A673 (cell line): ENCODE measurements around the gene RASSF1. TPM values are rescaled to one million over a fixed set of nuclear protein-coding genes. Genes with fewer than 3 reads are reported as not detected.

Experiments
- BruUV-seq: library from RNA; stranded (reverse); fragments of 400-500 nt; replicated peaks from 2 replicates; lab custom pipeline; 2021; lab: Mats Ljungman, UMichigan
- CTCF ChIA-PET: fragments of 300-600 bp; sonication (Branson Sonifier 250); formaldehyde crosslinking; loops from one replicate; lab custom pipeline; 2022; ENCODE audit warnings: antibody characterized with exemption; lab: Charles Lee
- POLR2A ChIA-PET: fragments of 300-600 bp; sonication (Branson Sonifier 250); formaldehyde crosslinking; loops from one replicate; lab custom pipeline; 2022; ENCODE audit warnings: antibody characterized with exemption; ENCODE audit not compliant: low non-redundant PET; lab: Charles Lee
- DNase-seq: peaks from one replicate; pipeline ENCODE4 v3.0.0-alpha.2; 2015; ENCODE audit warnings: low spot score
- H3K27ac ChIP-seq: fragments of 200-600 bp; sonication (generic); 2 replicates; pipeline ENCODE4 v1.5.1; 2016; ENCODE audit warnings: mixed run types, low read depth, mild to moderate bottlenecking, mixed read lengths, antibody characterized with exemption, low read length; ENCODE audit not compliant: poor library complexity, severe bottlenecking
- H3K27me3 ChIP-seq: fragments of 200-600 bp; sonication (generic); replicated peaks from 2 replicates; pipeline ENCODE4 v1.6.1; 2017; ENCODE audit warnings: mixed run types, low read depth, mild to moderate bottlenecking, mixed read lengths, antibody characterized with exemption, low read length; ENCODE audit not compliant: insufficient read depth, poor library complexity
- H3K36me3 ChIP-seq: fragments of 200-600 bp; sonication (generic); 2 replicates; pipeline ENCODE4 v1.6.1; 2016; ENCODE audit warnings: mixed run types, mild to moderate bottlenecking, mixed read lengths, antibody characterized with exemption, low read length; ENCODE audit not compliant: insufficient read depth, poor library complexity, severe bottlenecking
- H3K4me1 ChIP-seq: fragments of 200-600 bp; sonication (generic); 2 replicates; pipeline ENCODE4 v1.6.1; 2017; ENCODE audit warnings: mixed run types, mild to moderate bottlenecking, mixed read lengths, antibody characterized with exemption, low read length; ENCODE audit not compliant: insufficient read depth, poor library complexity, severe bottlenecking
- H3K4me3 ChIP-seq: fragments of 200-600 bp; sonication (generic); 2 replicates; pipeline ENCODE4 v1.5.1; 2016; ENCODE audit warnings: low read depth, mixed run types, mild to moderate bottlenecking, mixed read lengths, low read length; ENCODE audit not compliant: poor library complexity, severe bottlenecking
- H3K9me3 ChIP-seq: fragments of 200-600 bp; sonication (generic); 2 replicates; pipeline ENCODE4 v1.6.1; 2016; ENCODE audit warnings: mixed run types, low read depth, mild to moderate bottlenecking, mixed read lengths, antibody characterized with exemption, low read length; ENCODE audit not compliant: poor library complexity, severe bottlenecking
- CTCF ChIP-seq: fragments of 300-800, 200-600 bp; sonication (generic); conservative IDR thresholded peaks from 2 replicates; pipeline ENCODE4 v1.5.1; 2017; ENCODE audit warnings: low read depth, mild to moderate bottlenecking, antibody characterized with exemption, low read length, moderate library complexity, mixed read lengths
- EZH2 ChIP-seq: fragments of 200-600 bp; sonication (generic); IDR thresholded peaks from 2 replicates; pipeline ENCODE4 v1.6.1; 2017; ENCODE audit warnings: borderline replicate concordance, low read depth, mild to moderate bottlenecking, mixed read lengths, antibody characterized with exemption, low read length; ENCODE audit not compliant: poor library complexity, severe bottlenecking
- intact Hi-C: fragments of 100-400 bp; cut with micrococcal nuclease; formaldehyde crosslinking; loops from one replicate; pipeline ENCODE4 v1.10.0; 2022; ENCODE audit not compliant: unreplicated experiment
- total RNA-seq: library from RNA; stranded (reverse); gene quantifications from 2 replicates; pipeline ENCODE4 v1.2.3, GENCODE V29; 2021

The RASSF1 gene
- total RNA-seq, 1 experiment from 2014 or later = 14.4 TPM

DNA sequence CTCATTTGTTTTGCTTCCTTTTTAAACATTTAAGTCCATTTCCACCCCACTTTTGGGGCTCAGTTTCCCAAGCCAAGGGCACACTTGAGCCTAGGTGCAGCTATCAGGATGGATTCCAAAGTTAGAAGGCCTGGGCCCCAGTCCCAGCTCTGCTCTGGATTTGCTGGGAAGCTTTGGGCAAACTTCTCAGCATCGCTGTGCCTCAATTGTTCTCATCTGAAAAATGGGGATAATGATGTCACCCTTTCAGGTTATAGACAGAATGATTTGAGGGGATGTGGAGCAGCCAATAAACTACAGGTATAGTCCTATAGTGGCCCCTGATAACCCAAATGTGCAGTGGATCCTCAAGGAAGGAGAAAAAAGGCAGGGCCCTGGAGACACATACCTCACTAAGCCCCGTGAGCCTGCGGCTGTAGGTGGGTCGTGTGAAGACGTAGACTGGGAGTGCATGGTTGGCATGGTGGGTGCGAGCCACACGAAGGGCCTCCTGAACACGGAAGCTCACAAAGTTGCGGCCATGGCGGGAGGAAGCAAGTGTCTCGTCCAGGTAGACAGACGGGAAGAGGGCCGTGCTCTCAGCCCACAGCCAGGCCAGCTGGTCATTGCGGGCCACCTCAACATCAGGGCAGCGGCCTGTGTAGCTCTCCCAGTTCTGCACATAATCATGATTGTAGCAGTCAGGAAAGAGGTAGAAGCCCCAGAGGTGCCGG, 21.3 kb downstream of the RASSF1 start:
- DNase-seq = no peak
- BruUV-seq = TSS peak; percentile 30
- Histone ChIP-seq H3K36me3 (no peaks in the 10 kb centered on the region), H3K4me3 (no peak overlapping the region), H3K27ac (no peak overlapping the region), H3K27me3 (no peaks in the 10 kb centered on the region), H3K9me3 (no peaks in the 10 kb centered on the region), H3K4me1 (peaks cover 3% of the 10 kb centered on the region)
- intact Hi-C loops = no loop called here
- no peak for TF ChIP-seq EZH2
- no peak for TF ChIP-seq CTCF
- POLR2A ChIA-PET = no interaction called here
- CTCF ChIA-PET = no interaction called here

DNA sequence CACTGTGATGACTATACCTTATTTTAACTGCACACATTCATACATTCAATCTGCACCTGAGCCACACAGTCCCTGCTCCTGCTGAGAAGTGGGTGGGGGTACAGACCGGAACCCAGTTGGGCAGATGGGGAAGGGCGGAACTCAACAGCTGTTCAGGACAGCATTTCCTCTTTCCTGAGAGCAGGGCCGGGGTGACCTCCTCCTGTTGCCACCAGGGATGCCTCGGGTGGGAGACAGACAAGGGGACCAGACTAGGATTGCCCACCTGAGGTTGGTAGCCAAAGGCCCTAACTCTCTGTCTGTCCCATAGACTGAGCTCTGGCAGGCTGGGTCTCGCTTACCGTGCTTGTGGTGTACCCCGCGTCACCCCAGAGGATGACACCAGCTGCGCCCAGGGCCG, 22.0 kb downstream of the RASSF1 start:
- intact Hi-C loops = no loop called here
- H3K27ac ChIP-seq = no peak overlapping the region
- no TSS peak for BruUV-seq
- CTCF ChIA-PET = no interaction called here
- no peaks in the 10 kb centered on the region for H3K27me3 ChIP-seq
- H3K4me1 ChIP-seq = peaks cover 3% of the 10 kb centered on the region
- H3K36me3 ChIP-seq = no peaks in the 10 kb centered on the region
- no peak for TF ChIP-seq EZH2
- TF ChIP-seq CTCF = no peak
- H3K4me3 ChIP-seq = no peak overlapping the region
- POLR2A ChIA-PET = no interaction called here
- DNase-seq = no peak
- H3K9me3 ChIP-seq = no peaks in the 10 kb centered on the region

GRCh38 chr3:50318163-50318562, 22.5 kb downstream of the RASSF1 start:
- H3K36me3 ChIP-seq = no peaks in the 10 kb centered on the region
- ChIA-PET POLR2A (no interaction called here), CTCF (no interaction called here)
- no peak for TF ChIP-seq EZH2
- no peak for TF ChIP-seq CTCF
- no peaks in the 10 kb centered on the region for H3K9me3 ChIP-seq
- no peak overlapping the region for H3K4me3 ChIP-seq
- no peaks in the 10 kb centered on the region for H3K27me3 ChIP-seq
- intact Hi-C loops = no loop called here
- no TSS peak for BruUV-seq
- no peak overlapping the region for H3K27ac ChIP-seq
- H3K4me1 ChIP-seq = peaks cover 3% of the 10 kb centered on the region
- no peak for DNase-seq
